ENCODE data around the gene PSEN1. TPM values are rescaled to one million over a fixed set of nuclear protein-coding genes. Genes with fewer than 3 reads are reported as not detected.
"Not testable (repeated sequence)": the region's sequence is repeated elsewhere in the genome, so short reads cannot be mapped to it uniquely, and the experiment has no call there.

The PSEN1 gene
- polyA plus RNA-seq, 1 of the 3 experiments (the other 2 are of a cell fraction) = 9.0 TPM

DNA sequence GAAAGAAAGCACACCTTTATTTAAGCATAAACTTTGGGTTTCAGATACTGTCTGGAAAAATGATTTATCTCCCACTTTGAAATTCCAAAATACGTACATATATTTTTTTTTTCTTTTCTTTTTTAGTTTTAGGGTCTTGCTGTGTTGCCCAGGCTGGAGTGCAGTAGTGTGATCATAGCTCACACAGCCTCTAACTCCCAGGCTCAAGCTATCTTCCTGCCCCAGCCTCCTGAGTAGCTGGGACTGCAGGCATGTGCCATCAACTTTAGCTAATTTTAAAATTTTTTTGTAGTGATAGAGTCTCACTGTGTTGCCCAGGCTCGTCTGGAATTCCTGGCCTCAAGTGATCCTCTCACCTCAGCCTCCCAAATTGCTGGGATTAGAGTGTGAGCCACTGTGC is 55.1 kb downstream of the PSEN1 start:
- no peak for TF ChIP-seq TCF12 (IDR thresholded peaks at IDR 0.05)
- 85% methylated on average over 2 of the region's 2 CpGs for WGBS (ENCODE audit: low lambda C conversion rate)
- no peaks in the 10 kb centered on the region for H3K4me1 ChIP-seq (ENCODE audit: control insufficient read depth in 1 of 2, insufficient read depth in 2 of 2, low read depth in 1 of 2, low read length in 1 of 2)
- ChIA-PET POLR2A (interaction anchor here (0.6 kb wide), 1 partner anchor 333 kb away, joined by 3 read pairs; no protein-coding TSS in a partner anchor), CTCF (interaction anchor here (1.0 kb wide), 1 partner anchor 281 kb away, joined by 3 read pairs; no protein-coding TSS in a partner anchor)
- no peaks in the 10 kb centered on the region for H3K79me2 ChIP-seq (ENCODE audit: insufficient read depth)
- H3F3A ChIP-seq (replicated peaks; ENCODE audit: insufficient read depth) = peaks cover under 1% of the 10 kb centered on the region
- DNase-seq = no peak
- no peak overlapping the region for H3K9ac ChIP-seq
- no peak overlapping the region for H2AFZ ChIP-seq (ENCODE audit: low read depth)
- H3K36me3 ChIP-seq (replicated peaks in 1 of 2; ENCODE audit: control insufficient read depth in 1 of 2, insufficient read depth in 2 of 2, low read length in 1 of 2) = peaks cover 32 to 47% of the 10 kb centered on the region in 2 experiments
- no peak overlapping the region for H3K27ac ChIP-seq (ENCODE audit: low read depth in 2 of 2, low read length in 1 of 2)
- no peaks in the 10 kb centered on the region for H4K20me1 ChIP-seq (ENCODE audit: insufficient read depth)
- no peaks in the 10 kb centered on the region for H3K9me2 ChIP-seq
- no peaks in the 10 kb centered on the region for H3K27me3 ChIP-seq (ENCODE audit: insufficient read depth)
- H3K9me3 ChIP-seq = no peaks in the 10 kb centered on the region
- no peak overlapping the region for H3K4me2 ChIP-seq
- no peak overlapping the region for H3K4me3 ChIP-seq (ENCODE audit: low read depth in 2 of 2, low read length in 1 of 2)

DNA sequence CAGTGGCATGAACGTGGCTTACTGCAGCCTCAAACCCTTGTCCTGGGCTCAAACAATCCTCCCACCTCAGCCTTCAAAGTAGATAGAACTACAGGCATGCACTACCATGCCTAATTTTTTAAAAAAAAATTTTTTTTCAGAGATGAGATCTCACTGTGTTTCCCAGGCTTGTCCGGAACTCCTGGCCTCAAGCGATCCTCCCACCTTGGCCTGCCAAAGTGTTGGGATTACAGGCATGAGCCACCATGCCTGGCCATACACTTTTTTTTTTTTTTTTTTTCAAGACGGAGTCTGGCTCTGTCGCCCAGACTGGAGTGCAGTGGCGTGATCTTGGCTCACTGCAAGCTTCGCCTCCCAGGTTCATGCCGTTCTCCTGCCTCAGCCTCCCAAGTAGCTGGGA is 58.0 kb downstream of the PSEN1 start:
- H3K9me3 ChIP-seq; H3K79me2 ChIP-seq (ENCODE audit: insufficient read depth); H3K4me3 ChIP-seq (ENCODE audit: low read depth in 2 of 2, low read length in 1 of 2); DNase-seq; H2AFZ ChIP-seq (ENCODE audit: low read depth); CTCF ChIA-PET; H3F3A ChIP-seq (replicated peaks; ENCODE audit: insufficient read depth); H3K27me3 ChIP-seq (ENCODE audit: insufficient read depth); H3K9me2 ChIP-seq; H3K4me2 ChIP-seq; H3K4me1 ChIP-seq (ENCODE audit: control insufficient read depth in 1 of 2, insufficient read depth in 2 of 2, low read depth in 1 of 2, low read length in 1 of 2); H3K9ac ChIP-seq; POLR2A ChIA-PET; H4K20me1 ChIP-seq (ENCODE audit: insufficient read depth); H3K27ac ChIP-seq (ENCODE audit: low read depth in 2 of 2, low read length in 1 of 2): not testable (repeated sequence)
- WGBS (ENCODE audit: low lambda C conversion rate) = 94% methylated on average over 8 of the region's 8 CpGs
- peaks cover 36 to 55% of the 10 kb centered on the region in 2 experiments for H3K36me3 ChIP-seq (replicated peaks in 1 of 2; ENCODE audit: control insufficient read depth in 1 of 2, insufficient read depth in 2 of 2, low read length in 1 of 2)

- no peak overlapping the region for H3K27ac ChIP-seq (ENCODE audit: low read depth in 2 of 2, low read length in 1 of 2)
- no peak overlapping the region for H2AFZ ChIP-seq (ENCODE audit: low read depth)
- H3K9me3 ChIP-seq = no peaks in the 10 kb centered on the region
- H3K27me3 ChIP-seq (ENCODE audit: insufficient read depth) = no peaks in the 10 kb centered on the region
- H3K36me3 ChIP-seq (replicated peaks in 1 of 2; ENCODE audit: control insufficient read depth in 1 of 2, insufficient read depth in 2 of 2, low read length in 1 of 2) = peaks cover 26 to 64% of the 10 kb centered on the region in 2 experiments
- no peaks in the 10 kb centered on the region for H3K79me2 ChIP-seq (ENCODE audit: insufficient read depth)
- H3K4me1 ChIP-seq (ENCODE audit: control insufficient read depth in 1 of 2, insufficient read depth in 2 of 2, low read depth in 1 of 2, low read length in 1 of 2) = no peaks in the 10 kb centered on the region
- H4K20me1 ChIP-seq (ENCODE audit: insufficient read depth) = no peaks in the 10 kb centered on the region
- 97% methylated on average over 2 of the region's 2 CpGs for WGBS (ENCODE audit: low lambda C conversion rate)
- ChIA-PET POLR2A (no interaction called here), CTCF (interaction anchor here (0.8 to 1.7 kb wide), 3 partner anchors 16 to 274 kb away, joined by 3 to 7 read pairs (median 4); no protein-coding TSS in a partner anchor)
- no peak overlapping the region for H3K4me2 ChIP-seq
- H3K9ac ChIP-seq = no peak overlapping the region
- H3K4me3 ChIP-seq (ENCODE audit: low read depth in 2 of 2, low read length in 1 of 2) = no peak overlapping the region
- H3K9me2 ChIP-seq = no peaks in the 10 kb centered on the region
- DNase-seq = no peak
- H3F3A ChIP-seq (replicated peaks; ENCODE audit: insufficient read depth) = no peaks in the 10 kb centered on the region
- TF ChIP-seq FOSL2 (IDR thresholded peaks at IDR 0.05; ENCODE audit: borderline replicate concordance, low read depth) = no peak
- TF ChIP-seq, protein P1, sequence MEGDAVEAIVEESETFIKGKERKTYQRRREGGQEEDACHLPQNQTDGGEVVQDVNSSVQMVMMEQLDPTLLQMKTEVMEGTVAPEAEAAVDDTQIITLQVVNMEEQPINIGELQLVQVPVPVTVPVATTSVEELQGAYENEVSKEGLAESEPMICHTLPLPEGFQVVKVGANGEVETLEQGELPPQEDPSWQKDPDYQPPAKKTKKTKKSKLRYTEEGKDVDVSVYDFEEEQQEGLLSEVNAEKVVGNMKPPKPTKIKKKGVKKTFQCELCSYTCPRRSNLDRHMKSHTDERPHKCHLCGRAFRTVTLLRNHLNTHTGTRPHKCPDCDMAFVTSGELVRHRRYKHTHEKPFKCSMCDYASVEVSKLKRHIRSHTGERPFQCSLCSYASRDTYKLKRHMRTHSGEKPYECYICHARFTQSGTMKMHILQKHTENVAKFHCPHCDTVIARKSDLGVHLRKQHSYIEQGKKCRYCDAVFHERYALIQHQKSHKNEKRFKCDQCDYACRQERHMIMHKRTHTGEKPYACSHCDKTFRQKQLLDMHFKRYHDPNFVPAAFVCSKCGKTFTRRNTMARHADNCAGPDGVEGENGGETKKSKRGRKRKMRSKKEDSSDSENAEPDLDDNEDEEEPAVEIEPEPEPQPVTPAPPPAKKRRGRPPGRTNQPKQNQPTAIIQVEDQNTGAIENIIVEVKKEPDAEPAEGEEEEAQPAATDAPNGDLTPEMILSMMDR (IDR thresholded peaks at IDR 0.05) = no peak
- TF ChIP-seq MAX (IDR thresholded peaks at IDR 0.05; ENCODE audit: low read depth) = no peak
- TF ChIP-seq SMC3 (IDR thresholded peaks at IDR 0.05; ENCODE audit: low read depth, low read length) = no peak
- TF ChIP-seq SIN3A (IDR thresholded peaks at IDR 0.05; ENCODE audit: borderline replicate concordance, low read depth, low read length) = no peak
- TF ChIP-seq, protein P2, sequence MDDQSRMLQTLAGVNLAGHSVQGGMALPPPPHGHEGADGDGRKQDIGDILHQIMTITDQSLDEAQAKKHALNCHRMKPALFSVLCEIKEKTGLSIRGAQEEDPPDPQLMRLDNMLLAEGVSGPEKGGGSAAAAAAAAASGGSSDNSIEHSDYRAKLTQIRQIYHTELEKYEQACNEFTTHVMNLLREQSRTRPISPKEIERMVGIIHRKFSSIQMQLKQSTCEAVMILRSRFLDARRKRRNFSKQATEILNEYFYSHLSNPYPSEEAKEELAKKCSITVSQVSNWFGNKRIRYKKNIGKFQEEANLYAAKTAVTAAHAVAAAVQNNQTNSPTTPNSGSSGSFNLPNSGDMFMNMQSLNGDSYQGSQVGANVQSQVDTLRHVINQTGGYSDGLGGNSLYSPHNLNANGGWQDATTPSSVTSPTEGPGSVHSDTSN (IDR thresholded peaks at IDR 0.05) = no peak
- TF ChIP-seq YY1 (IDR thresholded peaks at IDR 0.05; ENCODE audit: low read depth) = no peak
- TF ChIP-seq, protein P3, sequence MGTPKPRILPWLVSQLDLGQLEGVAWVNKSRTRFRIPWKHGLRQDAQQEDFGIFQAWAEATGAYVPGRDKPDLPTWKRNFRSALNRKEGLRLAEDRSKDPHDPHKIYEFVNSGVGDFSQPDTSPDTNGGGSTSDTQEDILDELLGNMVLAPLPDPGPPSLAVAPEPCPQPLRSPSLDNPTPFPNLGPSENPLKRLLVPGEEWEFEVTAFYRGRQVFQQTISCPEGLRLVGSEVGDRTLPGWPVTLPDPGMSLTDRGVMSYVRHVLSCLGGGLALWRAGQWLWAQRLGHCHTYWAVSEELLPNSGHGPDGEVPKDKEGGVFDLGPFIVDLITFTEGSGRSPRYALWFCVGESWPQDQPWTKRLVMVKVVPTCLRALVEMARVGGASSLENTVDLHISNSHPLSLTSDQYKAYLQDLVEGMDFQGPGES (IDR thresholded peaks at IDR 0.05; ENCODE audit: low read depth, low read length) = no peak
- TF ChIP-seq, protein P4, sequence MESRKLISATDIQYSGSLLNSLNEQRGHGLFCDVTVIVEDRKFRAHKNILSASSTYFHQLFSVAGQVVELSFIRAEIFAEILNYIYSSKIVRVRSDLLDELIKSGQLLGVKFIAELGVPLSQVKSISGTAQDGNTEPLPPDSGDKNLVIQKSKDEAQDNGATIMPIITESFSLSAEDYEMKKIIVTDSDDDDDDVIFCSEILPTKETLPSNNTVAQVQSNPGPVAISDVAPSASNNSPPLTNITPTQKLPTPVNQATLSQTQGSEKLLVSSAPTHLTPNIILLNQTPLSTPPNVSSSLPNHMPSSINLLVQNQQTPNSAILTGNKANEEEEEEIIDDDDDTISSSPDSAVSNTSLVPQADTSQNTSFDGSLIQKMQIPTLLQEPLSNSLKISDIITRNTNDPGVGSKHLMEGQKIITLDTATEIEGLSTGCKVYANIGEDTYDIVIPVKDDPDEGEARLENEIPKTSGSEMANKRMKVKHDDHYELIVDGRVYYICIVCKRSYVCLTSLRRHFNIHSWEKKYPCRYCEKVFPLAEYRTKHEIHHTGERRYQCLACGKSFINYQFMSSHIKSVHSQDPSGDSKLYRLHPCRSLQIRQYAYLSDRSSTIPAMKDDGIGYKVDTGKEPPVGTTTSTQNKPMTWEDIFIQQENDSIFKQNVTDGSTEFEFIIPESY (IDR thresholded peaks at IDR 0.05; ENCODE audit: borderline replicate concordance, low read depth) = no peak
- TF ChIP-seq EP300 (IDR thresholded peaks at IDR 0.05; ENCODE audit: borderline replicate concordance in 1 of 2, low read depth in 1 of 2, low read length in 1 of 2) = no peak
Observed at GRCh38 chr14:73198253-73198652, 61.9 kb downstream of the PSEN1 start.
